GM18517 (cell line): Measurements from ENCODE around the gene TTC7B.

Experiments used
- ATAC-seq: cut with Tn5 transposase; IDR thresholded peaks from one replicate; pipeline ENCODE4 v1.9.1; 2021; ENCODE audit warnings: mild to moderate bottlenecking, moderate library complexity; ENCODE audit not compliant: unreplicated experiment

The TTC7B gene

DNA sequence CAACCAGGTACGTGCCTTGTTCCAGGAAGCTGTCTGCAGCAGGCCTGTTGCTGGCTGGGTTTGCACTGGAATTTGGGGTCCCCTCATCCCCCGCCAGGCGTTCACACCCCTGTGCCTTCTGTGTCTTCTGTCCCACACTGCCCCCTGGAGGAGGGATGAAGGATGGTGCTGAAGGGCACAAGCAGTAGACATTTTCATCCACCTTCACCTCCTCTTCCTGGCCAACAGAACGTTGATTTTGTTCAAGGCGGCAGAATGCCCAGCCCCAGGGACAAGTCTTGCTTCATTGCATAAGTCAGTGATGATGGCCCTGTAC lies 297.3 kb downstream of the TTC7B start:
- ATAC-seq: no peak

GRCh38 chr14:90518069-90518940 lies 297.9 kb downstream of the TTC7B start:
- no peak for ATAC-seq

DNA sequence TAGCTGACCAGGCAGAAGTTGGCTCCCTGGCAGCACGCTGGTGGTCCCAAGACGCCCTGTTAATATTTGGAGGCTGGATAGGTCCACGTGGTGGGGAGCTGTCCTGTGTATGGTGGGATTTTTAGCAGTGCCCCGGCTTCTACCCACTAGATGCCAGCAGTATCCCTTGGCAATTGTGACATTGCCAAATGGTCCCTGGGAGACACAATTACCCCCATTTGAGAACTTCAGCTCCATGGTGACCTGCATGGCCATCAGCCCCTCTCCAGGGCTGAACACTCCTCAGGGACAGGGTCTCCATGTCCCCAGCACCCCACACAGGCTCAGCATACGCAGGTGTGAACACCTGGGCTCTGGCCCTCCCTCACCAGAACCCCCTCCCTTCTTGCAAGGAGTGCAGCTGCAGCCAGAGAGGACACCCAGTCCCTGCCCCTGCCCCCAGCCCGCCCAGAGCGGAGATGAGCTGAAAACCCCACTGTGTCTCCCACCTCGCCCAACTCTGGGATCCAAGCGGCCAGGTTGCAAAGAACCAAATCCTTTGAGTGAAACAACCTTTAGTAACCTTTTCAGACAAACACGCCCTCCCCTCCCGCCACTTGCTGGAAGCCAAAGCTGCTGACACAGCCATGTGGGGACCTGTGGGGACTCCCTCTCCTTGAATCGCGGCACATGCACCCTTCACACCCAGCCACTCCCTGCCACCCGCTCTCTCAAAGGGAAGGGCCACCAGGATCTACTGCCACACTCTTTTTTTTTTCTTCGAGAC lies 299.0 kb downstream of the TTC7B start:
- ATAC-seq: no peak

GRCh38 chr14:90514566-90514965 lies 301.7 kb downstream of the TTC7B start:
- ATAC-seq: no peak

GRCh38 chr14:90514015-90514398 lies 302.2 kb downstream of the TTC7B start:
- no peak for ATAC-seq

GRCh38 chr14:90513161-90514014 lies 302.8 kb downstream of the TTC7B start:
- no peak for ATAC-seq

GRCh38 chr14:90512329-90512991 lies 303.8 kb downstream of the TTC7B start:
- ATAC-seq: no peak

DNA sequence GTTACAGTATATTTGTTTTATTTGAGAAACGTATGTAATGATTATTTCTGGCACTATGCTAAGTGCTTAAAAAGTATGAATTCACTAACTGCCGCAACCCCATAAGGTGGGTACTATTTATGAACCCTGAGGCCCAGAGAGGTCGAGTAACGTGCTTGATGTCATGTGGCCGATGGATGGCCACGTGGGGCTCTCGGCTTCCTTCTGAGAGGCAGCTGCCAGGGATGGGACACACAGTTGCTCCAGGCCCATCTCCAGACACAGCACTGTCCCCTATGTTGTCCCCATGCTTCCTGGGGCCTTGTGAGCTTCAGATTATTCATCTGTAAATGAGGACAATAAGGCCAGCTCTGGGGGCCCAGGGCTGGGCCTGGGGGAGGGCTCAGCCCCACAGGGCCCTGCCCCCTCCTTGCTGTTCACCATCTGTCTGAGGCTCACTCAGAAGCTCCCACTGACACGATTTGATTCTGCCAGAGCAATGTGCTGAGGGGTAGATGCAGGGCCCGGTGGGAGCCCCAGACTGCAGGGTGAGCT lies 304.4 kb downstream of the TTC7B start:
- no peak for ATAC-seq

DNA sequence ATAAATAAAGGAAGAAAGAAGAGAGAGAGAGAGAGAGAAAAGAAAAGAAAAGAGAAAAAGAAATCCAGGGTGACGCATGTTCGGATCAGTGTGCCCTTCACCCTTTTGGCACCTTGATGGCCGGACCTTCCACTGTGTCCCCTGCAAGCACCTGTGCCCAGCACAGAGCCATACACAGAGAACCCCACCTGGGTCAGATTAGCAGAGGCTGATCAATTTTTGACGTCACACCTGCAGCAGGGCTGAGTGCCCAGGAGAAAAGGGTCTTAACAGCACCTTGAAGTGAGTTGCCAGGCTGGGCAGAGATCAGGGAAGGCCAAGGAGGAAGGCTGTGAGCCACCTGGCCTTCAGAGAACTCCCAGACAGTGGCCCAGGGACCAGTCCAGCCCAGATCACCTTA lies 305.0 kb downstream of the TTC7B start:
- no peak for ATAC-seq

GRCh38 chr14:90510159-90510558 lies 306.1 kb downstream of the TTC7B start:
- ATAC-seq: no peak

DNA sequence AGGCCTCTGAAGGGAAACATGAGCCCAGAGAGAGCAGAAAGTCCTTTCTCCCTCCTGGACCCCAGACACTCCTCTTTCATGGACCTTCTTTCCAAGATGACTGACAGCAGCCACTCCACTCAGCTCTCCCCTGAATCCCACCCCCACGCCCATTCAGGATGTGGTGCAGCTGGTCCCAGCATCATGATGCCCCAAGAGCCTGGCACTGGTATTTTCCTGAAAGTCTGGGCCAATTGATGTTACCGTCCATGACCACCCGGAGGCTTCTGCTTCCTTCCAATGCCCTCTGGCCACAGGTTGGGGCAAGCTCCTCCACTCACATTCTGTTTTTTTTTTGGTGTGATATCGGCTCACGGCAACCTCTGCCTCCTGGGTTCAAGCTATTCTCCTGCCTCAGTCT lies 306.8 kb downstream of the TTC7B start:
- ATAC-seq: no peak

DNA sequence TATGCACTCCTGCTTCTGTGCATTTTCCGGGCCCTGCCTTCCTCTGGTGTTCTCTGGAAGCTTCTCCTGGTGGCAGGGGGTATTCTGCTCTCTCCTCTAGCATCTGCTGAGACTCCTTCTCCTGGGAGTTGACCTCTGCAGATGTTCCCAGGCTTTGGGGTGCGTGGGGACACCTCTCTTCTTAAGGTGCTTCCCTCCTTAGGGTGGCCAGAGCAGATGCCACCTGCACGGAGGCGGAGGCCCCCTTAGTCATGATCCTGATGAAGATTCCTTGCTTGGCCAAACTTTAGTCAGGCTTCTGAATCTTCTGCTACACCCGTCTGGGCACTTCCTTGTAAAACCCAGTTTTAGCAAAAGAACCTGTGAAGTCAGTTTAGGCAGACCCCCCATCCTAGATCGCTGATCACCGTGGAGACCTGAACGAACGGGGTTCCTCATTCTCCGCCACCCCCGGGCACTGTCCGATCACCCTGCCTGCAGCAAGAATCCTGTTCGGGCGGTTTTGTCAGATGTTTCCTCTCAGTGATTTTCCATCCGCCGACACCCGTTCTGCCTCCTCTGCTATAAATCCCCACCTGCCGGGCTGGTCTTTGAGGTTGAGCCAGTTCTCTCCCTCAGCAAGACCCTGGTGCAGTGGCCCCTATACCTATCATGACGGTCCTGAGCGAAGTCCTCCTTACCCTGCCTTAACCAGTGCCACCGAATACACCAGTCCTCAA lies 307.5 kb downstream of the TTC7B start:
- no peak for ATAC-seq

- ATAC-seq: no peak
Observed at GRCh38 chr14:90508036-90508435, 308.2 kb downstream of the TTC7B start.

- no peak for ATAC-seq
Observed at GRCh38 chr14:90507428-90507827, 308.8 kb downstream of the TTC7B start.

- no peak for ATAC-seq
Observed at GRCh38 chr14:90506748-90507147, 309.5 kb downstream of the TTC7B start.

DNA sequence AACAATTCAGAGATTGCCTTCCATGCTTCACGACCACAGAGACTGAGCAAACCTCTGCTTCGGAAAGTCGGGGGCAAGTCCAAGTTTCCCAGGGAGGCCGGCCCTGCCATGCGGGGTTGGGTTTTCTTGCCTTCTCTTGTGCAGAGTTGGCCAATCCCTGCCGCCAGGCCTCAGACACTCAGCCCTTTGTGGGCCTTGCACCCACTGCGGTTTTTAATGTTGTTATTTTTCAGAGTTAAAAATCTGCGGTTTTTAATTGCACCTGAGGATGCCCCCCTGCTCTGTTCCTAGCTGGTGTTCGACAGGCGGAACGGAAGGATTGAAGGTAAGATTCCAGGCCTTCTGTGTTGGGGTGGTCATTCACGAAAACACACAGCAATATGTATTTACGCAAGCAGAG lies 310.7 kb downstream of the TTC7B start:
- no peak for ATAC-seq

GRCh38 chr14:90504643-90505042 lies 311.6 kb downstream of the TTC7B start:
- ATAC-seq: no peak

GRCh38 chr14:90503582-90503981 lies 312.6 kb downstream of the TTC7B start:
- no peak for ATAC-seq

- ATAC-seq: no peak
Observed at GRCh38 chr14:90502760-90503159, 313.5 kb downstream of the TTC7B start.
